ENCODE measurements around the gene SLC15A4. TPM values are rescaled to one million over a fixed set of nuclear protein-coding genes. Genes with fewer than 3 reads are reported as not detected.
A peak's percentile ranks its signal among the peaks of the same experiment; 100 is the strongest.

The SLC15A4 gene
- total and polyA plus RNA-seq, 8 donors, result 0.89 to 37.8 (median 4.2) TPM

GRCh38 chr12:128801879-128802391, 21.8 kb downstream of the SLC15A4 start:
- no peak for DNase-seq
- Histone ChIP-seq H3K27me3 (no peaks in the 10 kb centered on the region), H3K4me1 (peaks cover 0 to 14% (median 2%) of the 10 kb centered on the region in 4 donors), H3K36me3 (peaks cover 43 to 96% (median 83%) of the 10 kb centered on the region in 4 donors), H3K9me3 (peaks cover 0 to 5% (median 0%) of the 10 kb centered on the region in 4 donors), H3K4me3 (no peak overlapping the region), H3K27ac (no peak overlapping the region)
- intact Hi-C loops (cut with DNase I; ENCODE audit: low total_unique reads), result no loop called here
- 64 to 77% (median 66%) methylated on average over 8 of the region's 8 CpGs for WGBS, 5 donors
- TF ChIP-seq POLR2A (IDR thresholded peaks at IDR 0.05) (no peak), POLR2AphosphoS5 (IDR thresholded peaks at IDR 0.05) (no peak), EP300 (IDR thresholded peaks at IDR 0.05) (no peak), CTCF (IDR thresholded peaks at IDR 0.05) (no peak)

GRCh38 chr12:128800606-128801005, 23.2 kb downstream of the SLC15A4 start:
- Histone ChIP-seq H3K36me3 (peaks cover 52 to 93% (median 84%) of the 10 kb centered on the region in 4 donors), H3K27me3 (no peaks in the 10 kb centered on the region), H3K4me1 (peaks cover 0 to 14% (median 2%) of the 10 kb centered on the region in 4 donors), H3K9me3 (peaks cover 0 to 5% (median 0%) of the 10 kb centered on the region in 4 donors), H3K4me3 (no peak overlapping the region), H3K27ac (no peak overlapping the region)
- intact Hi-C loops (cut with DNase I; ENCODE audit: low total_unique reads), result no loop called here
- TF ChIP-seq EP300 (IDR thresholded peaks at IDR 0.05) (no peak), CTCF (IDR thresholded peaks at IDR 0.05) (no peak), POLR2AphosphoS5 (IDR thresholded peaks at IDR 0.05) (no peak), POLR2A (IDR thresholded peaks at IDR 0.05) (no peak)
- 95 to 97% (median 96%) methylated on average over 14 of the region's 14 CpGs for WGBS, 5 donors
- no peak for DNase-seq

- 84 to 88% (median 86%) methylated on average over 21 to 22 of the region's 22 CpGs for WGBS, 5 donors
- Histone ChIP-seq H3K9me3 (no peaks in the 10 kb centered on the region), H3K27me3 (no peaks in the 10 kb centered on the region), H3K4me1 (peaks cover 0 to 29% (median 2%) of the 10 kb centered on the region in 4 donors), H3K4me3 (no peak overlapping the region), H3K36me3 (peaks cover 48 to 93% (median 87%) of the 10 kb centered on the region in 4 donors), H3K27ac (no peak overlapping the region)
- TF ChIP-seq CTCF (IDR thresholded peaks at IDR 0.05) (no peak), POLR2AphosphoS5 (IDR thresholded peaks at IDR 0.05) (no peak), EP300 (IDR thresholded peaks at IDR 0.05) (no peak), POLR2A (IDR thresholded peaks at IDR 0.05) (no peak)
- intact Hi-C loops (cut with DNase I; ENCODE audit: low total_unique reads), result no loop called here
- DNase-seq, result no peak
Observed at GRCh38 chr12:128798571-128799341, 25.0 kb downstream of the SLC15A4 start.

- TF ChIP-seq POLR2A (IDR thresholded peaks at IDR 0.05) (no peak), CTCF (IDR thresholded peaks at IDR 0.05) (no peak), POLR2AphosphoS5 (IDR thresholded peaks at IDR 0.05) (no peak)
- peaks cover 0 to 28% (median 2%) of the 10 kb centered on the region in 4 donors for H3K4me1 ChIP-seq
- DNase-seq, result no peak
- no peaks in the 10 kb centered on the region for H3K9me3 ChIP-seq
- peaks cover 62 to 95% (median 92%) of the 10 kb centered on the region in 4 donors for H3K36me3 ChIP-seq
- intact Hi-C loops (cut with DNase I; ENCODE audit: low total_unique reads), result no loop called here
- H3K27me3 ChIP-seq, result no peaks in the 10 kb centered on the region
- no peak overlapping the region for H3K4me3 ChIP-seq
- WGBS, 5 donors, result 81 to 85% (median 82%) methylated on average over 20 of the region's 20 CpGs
- H3K27ac ChIP-seq, result peak overlapping the region in 1 of 5 donors; percentile 12
Observed at GRCh38 chr12:128797119-128798118, 26.3 kb downstream of the SLC15A4 start.

Measured in stomach (tissue), 9 donors.